Left lung (tissue), 10 donors: Measurements from ENCODE around the gene MRM3. TPM values are rescaled to one million over a fixed set of nuclear protein-coding genes. Genes with fewer than 3 reads are reported as not detected.
"Not testable (repeated sequence)": the region's sequence is repeated elsewhere in the genome, so short reads cannot be mapped to it uniquely, and the experiment has no call there.

ENCODE experiments used
- ATAC-seq: fragments of 200-7000 bp; cut with Tn5 transposase; one replicate; pipeline ENCODE4 v1.9.1; 2020; ENCODE audit warnings: moderate library complexity
- DNase-seq, 4 donors: peaks; one replicate each; pipeline ENCODE4 v3.0.0-alpha.2; 2013 to 2020
- H3K27ac ChIP-seq, 2 donors: fragments of 200-600 bp; sonication (generic) in 1 of 2; one replicate each; pipeline versions ENCODE4 v1.5.0 to v1.8.0; 2020 to 2021
- H3K27me3 ChIP-seq, 2 donors: fragments of 200-600 bp; sonication (generic) in 1 of 2; one replicate each; pipeline versions ENCODE4 v1.5.0 to v1.8.0; 2020 to 2021
- H3K36me3 ChIP-seq, 2 donors: fragments of 200-600 bp; sonication (generic) in 1 of 2; one replicate each; pipeline versions ENCODE4 v1.5.0 to v1.8.0; 2020 to 2021
- H3K4me1 ChIP-seq, 2 donors: fragments of 200-600 bp; one replicate each; pipeline ENCODE4 v1.8.0; 2021
- H3K4me3 ChIP-seq, 2 donors: fragments of 200-600 bp; sonication (generic) in 1 of 2; one replicate each; pipeline versions ENCODE4 v1.5.0 to v1.8.0; 2020 to 2021; ENCODE audit warnings: mild to moderate bottlenecking in 1 of 2
- H3K9me3 ChIP-seq, 2 donors: fragments of 200-600 bp; sonication (generic) in 1 of 2; one replicate each; pipeline versions ENCODE4 v1.5.0 to v1.8.0; 2020 to 2021
- CTCF ChIP-seq, 2 donors: fragments of 200-600 bp; sonication (generic) in 1 of 2; IDR thresholded peaks; one replicate each; pipeline versions ENCODE4 v1.5.0 to v1.8.0; 2021; ENCODE audit warnings: antibody characterized with exemption in 2 of 2
- intact Hi-C, 2 donors: fragments of 100-400 bp; cut with DNase I; formaldehyde crosslinking; loops; one replicate each; pipeline versions ENCODE4 v1.11.2 to v1.14.2; 2022
- polyA plus RNA-seq, 6 donors: library from polyadenylated mRNA; unstranded; fragments of 120-200 nt; gene quantifications; one replicate each; pipeline ENCODE4 v1.2.1, GENCODE V29; 2013; ENCODE audit not compliant: insufficient read length in 6 of 6
- total RNA-seq, 2 donors: library from RNA; stranded (reverse); fragmentation: NEBNext Ultra II Directional; extraction: Animal tissue kit (Norgen Biotek cat#: 25700); gene quantifications; one replicate each; pipeline ENCODE4 v1.2.1, GENCODE V29; 2021
- donor health status: DM: no; HTN: yes; CAD: no.
- donor health status: DM: no; HTN: no; CAD: no.

Gene MRM3
- total and polyA plus RNA-seq, 8 donors: 8.9 to 16.5 (median 15.6) TPM

GRCh38 chr17:789160-789840, 7.1 kb downstream of the MRM3 start:
- Histone ChIP-seq H3K4me3 (no peak overlapping the region), H3K4me1 (peaks cover 0 to 9% of the 10 kb centered on the region in 2 donors), H3K27me3 (no peaks in the 10 kb centered on the region), H3K36me3 (peaks cover 0 to 68% of the 10 kb centered on the region in 2 donors), H3K27ac (no peak overlapping the region), H3K9me3 (no peaks in the 10 kb centered on the region)
- intact Hi-C loops: no loop called here
- DNase-seq (no peak), ATAC-seq (no peak)
- no peak for TF ChIP-seq CTCF (IDR thresholded peaks at IDR 0.05)

- H3K36me3 ChIP-seq: peaks cover 0 to 60% of the 10 kb centered on the region in 2 donors
- intact Hi-C loops, ATAC-seq, H3K9me3 ChIP-seq, DNase-seq, H3K27ac ChIP-seq, H3K4me3 ChIP-seq, H3K27me3 ChIP-seq: not testable (repeated sequence)
- H3K4me1 ChIP-seq: peaks cover 7 to 11% of the 10 kb centered on the region in 2 donors
Measured at GRCh38 chr17:789931-790873, 8.0 kb downstream of the MRM3 start.

- DNase-seq, H3K27ac ChIP-seq, intact Hi-C loops, H3K4me3 ChIP-seq, H3K9me3 ChIP-seq, ATAC-seq, H3K27me3 ChIP-seq: not testable (repeated sequence)
- peaks cover 0 to 60% of the 10 kb centered on the region in 2 donors for H3K36me3 ChIP-seq
- H3K4me1 ChIP-seq: peaks cover 7 to 13% of the 10 kb centered on the region in 2 donors
Measured at GRCh38 chr17:790874-791247, 8.7 kb downstream of the MRM3 start.

GRCh38 chr17:791829-792228, 9.7 kb downstream of the MRM3 start:
- Histone ChIP-seq H3K4me1 (peaks cover 7 to 13% of the 10 kb centered on the region in 2 donors), H3K4me3 (no peak overlapping the region), H3K9me3 (no peaks in the 10 kb centered on the region), H3K27me3 (no peaks in the 10 kb centered on the region), H3K36me3 (peaks cover 0 to 54% of the 10 kb centered on the region in 2 donors), H3K27ac (no peak overlapping the region)
- ATAC-seq (no peak), DNase-seq (no peak)
- TF ChIP-seq CTCF (IDR thresholded peaks at IDR 0.05): no peak
- intact Hi-C loops: no loop called here

DNA sequence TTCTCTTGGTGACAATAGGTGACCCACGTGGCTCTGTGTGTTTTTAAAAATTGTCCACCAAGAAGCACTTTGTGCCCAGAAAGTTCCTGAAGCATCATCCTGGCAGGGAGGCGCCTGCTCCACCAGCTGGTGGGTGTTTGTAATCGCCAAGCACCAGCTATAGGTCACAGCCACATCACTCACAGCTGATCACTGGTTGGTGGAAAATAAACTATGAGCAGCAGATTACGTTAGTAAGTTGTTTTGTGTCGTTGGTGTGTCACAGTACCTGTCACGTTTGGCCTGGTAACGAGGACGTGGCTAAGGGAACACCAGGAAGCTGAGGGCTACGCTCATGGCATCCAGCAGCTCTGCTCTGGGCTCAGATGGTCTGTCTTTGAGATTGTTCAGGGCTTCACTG, 10.1 kb downstream of the MRM3 start:
- ATAC-seq (no peak), DNase-seq (no peak)
- intact Hi-C loops: no loop called here
- Histone ChIP-seq H3K9me3 (no peaks in the 10 kb centered on the region), H3K27ac (no peak overlapping the region), H3K36me3 (peaks cover 0 to 50% of the 10 kb centered on the region in 2 donors), H3K4me1 (peaks cover 7 to 13% of the 10 kb centered on the region in 2 donors), H3K27me3 (no peaks in the 10 kb centered on the region), H3K4me3 (no peak overlapping the region)
- no peak for TF ChIP-seq CTCF (IDR thresholded peaks at IDR 0.05)

DNA sequence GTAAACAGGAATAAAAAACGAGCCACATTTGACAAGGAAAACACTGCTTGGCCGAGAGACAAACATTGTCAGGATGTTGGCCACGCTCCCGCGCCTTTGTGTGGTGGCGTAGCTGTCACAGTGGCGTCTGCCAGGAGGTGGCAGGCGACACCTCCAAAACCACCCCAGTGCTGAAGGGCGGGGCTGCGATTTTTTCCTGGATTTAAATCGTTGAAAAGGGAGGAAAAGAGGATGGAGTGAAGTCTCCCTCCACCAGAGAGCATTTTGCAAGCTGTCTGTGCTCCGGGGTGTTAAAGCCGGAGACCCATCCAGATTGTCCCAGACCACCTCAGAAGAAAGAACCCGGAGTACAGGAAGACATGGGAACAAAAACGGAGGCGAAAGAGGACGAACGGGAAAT, 12.7 kb downstream of the MRM3 start:
- ATAC-seq (peak; percentile 89), DNase-seq (peak; percentile 73 to 91 (median 85))
- Histone ChIP-seq H3K27ac (peak overlapping the region in 1 of 2 donors; percentile 18), H3K4me3 (no peak overlapping the region), H3K36me3 (peaks cover 0 to 24% of the 10 kb centered on the region in 2 donors), H3K27me3 (no peaks in the 10 kb centered on the region), H3K9me3 (no peaks in the 10 kb centered on the region), H3K4me1 (peaks cover 7 to 13% of the 10 kb centered on the region in 2 donors)
- TF ChIP-seq CTCF (IDR thresholded peaks at IDR 0.05): peak; percentile 68 to 78
- intact Hi-C loops: loop anchor here in 1 of 2 donors (5.0 kb wide), 1 partner anchor 182 kb away; the partner anchor contains the start of gene NXN
